NK-92 treated with Interleukin-12 subunit alpha and Interleukin-12 subunit beta, amount 100 ng/mL, for 24 hours (cell line): ENCODE data around the gene ALOXE3.

ENCODE experiments used
- DNase-seq: peaks from one replicate; lab custom pipeline; 2025; lab: John Stamatoyannopoulos, UW

The ALOXE3 gene

DNA sequence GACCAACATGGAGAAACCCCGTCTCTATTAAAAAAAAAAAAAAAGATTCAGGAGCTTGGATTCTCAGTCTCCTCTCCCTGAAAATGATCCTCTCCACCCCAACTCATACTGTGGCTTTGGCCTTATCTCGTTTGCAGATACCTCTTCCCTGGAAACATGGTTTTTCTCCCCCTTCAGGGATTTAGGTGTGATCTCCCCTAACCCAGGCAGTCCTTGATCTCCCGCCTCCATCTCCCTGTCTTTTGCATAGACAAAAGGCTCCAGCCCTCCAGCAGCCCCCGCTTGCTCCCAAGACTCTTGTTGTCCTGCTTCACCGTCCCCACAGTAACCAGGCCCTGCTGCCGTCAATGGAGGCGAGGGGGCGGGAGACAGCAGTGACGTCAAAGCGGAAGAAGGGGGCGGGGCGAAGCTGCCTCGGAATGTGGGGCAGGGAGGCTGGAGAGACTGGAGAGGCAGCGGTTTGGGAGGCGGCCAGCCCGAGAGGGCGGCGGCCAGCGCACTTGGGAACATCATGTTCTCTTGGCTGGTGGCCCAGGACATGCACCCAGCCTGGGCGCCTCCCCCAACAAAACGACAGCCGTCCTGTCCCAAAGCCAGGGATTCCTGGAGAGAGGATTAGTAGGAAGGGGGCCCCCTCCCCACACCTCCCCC, 35.8 kb upstream of the ALOXE3 start:
- DNase-seq, result no peak

DNA sequence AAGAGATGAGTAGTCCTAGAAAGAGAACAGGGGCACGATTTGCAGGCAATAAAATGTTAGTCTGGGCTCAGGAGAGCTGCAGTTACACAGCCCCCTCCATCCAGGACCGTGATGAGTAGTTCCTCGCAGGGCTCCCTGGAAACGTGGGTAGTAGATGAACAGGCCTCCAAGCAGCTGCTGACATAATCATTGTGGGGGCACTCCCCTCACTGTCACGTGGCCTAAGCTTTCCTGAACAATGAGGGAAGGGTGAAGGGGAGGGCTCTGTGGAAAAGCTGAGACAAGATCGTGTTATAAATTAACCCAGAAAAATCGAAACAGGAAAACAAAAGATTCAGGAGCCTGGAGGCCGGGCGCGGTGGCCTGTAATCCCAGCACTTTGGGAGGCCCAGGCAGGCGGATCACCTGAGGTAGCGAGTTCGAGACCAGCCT, 35.2 kb upstream of the ALOXE3 start:
- DNase-seq, result no peak

DNA sequence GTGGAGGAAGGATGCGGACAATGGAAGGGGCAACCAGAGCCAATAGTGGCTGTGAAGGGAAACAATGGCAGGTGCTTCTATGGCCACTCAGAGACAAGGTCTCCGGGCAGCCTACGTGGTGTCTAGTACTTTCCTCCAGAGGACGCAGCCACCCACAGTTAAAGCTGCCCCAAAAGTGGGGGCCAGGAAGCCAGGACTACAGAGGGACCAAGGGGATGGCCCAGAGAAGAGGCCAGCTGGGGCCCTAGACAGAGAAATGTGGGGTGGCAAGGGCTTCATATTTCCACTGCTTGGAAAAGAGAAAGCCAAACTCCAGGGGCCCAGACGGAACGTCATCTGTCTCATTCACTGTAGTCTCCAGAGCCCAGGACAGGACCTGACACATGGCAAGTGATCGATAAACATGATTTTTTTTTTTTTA, 34.7 kb upstream of the ALOXE3 start:
- DNase-seq, result no peak

DNA sequence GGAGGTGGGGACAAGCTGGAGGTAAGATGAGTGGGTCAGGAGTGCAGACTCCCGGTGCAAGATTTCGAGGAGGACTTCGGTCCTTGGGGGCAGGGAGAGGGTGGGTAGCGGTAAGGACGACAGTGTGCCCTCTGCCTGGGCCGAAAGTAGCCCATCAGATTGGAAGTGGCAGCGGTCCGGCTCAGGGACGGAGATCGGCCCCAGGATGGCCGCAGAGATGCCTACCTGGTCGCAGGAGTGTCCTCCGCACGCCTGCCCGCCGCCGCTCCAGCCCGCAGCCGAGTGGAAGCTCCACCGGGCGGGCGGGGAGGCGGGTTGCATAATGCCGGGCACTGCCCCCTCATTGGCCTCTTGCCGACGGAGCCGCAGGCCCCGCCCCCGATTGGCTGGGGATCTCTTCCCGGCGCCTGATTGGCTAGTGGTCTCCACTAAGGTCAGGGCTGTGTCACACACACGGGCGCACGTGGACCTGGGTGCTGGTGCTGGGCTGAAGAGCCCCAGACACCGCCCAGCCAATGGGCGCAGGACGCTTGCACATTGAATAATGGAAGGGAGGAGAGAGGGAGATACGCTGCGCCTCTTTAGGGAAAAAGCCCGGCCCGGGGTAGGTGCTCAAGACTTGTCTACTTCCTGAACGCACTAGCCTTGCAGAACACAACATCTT, 33.9 kb upstream of the ALOXE3 start, which contains the start of gene PER1:
Gene PER1 (minus strand): TSS at position 293 of the 664 bp plus-strand sequence. CDS start 1,698 bp downstream, outside the sequence.
- no peak for DNase-seq

DNA sequence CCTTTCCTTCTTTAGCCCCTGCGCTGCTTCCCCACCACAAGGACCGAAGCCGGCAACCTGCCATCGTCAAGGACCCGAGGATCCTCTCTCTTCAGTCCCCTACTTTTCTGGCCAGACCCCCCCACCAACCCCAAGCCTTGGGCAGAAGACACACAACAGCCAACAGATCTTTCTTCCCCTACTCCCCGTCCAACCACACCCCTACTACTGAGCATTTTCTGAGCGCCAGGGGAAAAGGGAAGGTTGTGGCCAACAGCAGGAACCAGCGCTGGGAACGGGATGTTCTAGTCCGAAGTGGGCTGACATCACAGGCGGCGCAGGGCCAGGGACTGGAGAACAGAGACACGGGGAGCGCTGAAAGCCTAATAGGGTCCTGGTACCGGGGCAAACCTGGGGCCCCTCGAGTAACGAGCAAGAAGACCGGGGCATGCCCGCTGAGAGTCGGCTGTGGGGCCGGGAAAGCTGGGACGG, 33.4 kb upstream of the ALOXE3 start:
- DNase-seq, result no peak

DNA sequence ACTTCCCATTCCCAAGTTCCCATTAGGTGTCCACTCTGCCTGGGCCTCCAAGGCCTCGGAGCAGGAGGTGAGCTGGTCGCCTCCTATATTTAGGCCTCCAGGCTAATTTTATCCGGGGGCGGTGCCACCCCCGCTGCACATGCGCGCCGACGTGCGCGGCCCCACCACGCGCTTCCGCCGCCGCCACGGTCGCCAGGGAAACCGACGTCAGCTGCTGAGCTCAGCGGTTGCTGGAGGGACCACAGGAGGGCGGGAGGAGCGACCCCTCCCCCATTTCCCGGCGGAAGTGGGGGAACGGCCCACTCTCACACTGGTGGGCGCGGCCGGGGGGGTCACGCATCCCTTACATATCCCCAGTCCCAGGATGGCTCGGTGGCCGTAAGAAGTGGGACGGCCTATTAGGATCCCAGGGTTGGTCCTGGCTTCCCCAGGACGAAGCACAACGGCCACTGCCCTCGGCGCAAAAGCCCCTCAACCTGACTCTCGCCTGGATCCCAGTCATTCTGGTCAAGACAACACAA, 32.9 kb upstream of the ALOXE3 start:
- peak; percentile 76 for DNase-seq

DNA sequence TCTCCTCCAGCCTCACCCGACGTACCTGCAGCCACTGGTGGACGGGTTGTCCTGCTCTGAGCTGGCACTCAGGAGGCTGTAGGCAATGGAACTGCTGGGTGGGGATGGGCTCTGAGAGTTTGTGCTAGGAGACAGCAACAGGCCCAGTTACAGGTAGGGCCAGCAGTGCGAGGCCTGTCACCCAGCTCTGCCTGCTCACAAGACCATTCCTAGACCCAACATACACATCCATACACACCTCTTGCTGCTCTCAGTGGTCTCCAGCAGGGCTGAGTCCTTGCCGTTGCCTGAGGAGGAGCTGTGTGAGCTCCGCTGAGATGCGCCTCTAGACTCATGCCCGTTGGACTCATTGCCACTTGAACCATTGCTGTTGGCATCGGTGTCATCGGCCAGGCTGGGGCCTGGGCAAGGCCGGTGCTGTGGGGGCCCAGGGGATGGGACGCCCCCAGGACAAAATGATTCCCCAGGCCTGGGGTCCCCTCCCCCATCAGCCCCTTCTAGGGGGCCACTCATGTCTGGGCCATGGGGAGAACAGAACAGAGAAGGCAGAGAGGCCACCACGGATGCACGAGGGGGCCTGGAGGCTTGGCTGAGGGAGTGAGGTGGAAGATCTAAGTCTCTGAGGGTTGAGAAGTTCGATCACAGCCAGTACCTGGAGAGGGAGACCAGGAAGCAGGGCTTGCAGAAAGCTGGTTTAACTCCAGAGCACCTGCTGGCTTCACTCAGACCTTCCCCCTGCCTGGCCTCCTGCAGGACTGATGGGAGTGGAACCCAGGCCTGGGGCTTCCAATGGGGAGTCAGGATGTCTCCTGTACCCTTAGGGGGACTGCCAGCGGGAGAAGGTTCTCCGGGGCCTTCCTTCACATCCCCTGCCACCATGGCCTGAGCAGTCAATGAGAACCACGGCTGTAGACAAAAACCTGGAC, 32.1 kb upstream of the ALOXE3 start:
- no peak for DNase-seq

DNA sequence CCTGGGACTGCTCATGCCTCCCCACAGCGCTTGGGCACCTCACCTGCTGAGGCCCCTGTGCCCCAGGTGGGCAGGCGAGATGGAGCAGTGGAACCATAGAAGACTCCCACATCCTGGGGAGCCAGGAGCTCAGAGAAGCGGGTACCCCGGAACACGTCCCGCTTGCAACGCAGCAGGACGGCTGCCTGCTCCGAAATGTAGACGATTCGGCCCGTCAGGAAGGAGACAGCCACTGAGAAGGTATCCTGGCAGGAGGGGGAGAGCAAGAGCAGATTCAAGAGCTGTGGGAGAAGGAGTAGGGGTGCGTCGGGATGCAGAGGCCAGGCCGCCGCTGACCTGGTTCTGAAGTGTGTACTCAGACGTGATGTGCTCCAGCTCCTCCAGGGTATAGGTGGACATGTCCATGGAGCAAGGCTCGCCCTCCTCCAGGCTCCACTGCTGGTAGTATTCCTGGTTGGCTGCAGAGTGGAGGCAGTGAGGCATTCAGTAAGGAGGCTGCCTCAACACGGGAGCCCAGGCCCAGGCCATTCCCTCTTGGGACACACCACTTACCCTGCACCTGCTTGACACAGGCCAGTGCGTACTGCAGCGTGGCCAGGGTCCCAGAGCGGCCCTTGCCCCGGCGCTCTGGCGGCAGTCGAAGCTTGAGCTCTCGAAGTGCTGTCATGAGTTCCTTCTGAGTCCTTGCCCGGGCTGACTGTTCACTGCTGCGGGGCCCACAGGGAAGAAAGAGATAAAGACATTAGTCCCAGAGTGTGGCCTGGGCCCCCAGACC, 31.3 kb upstream of the ALOXE3 start:
- no peak for DNase-seq

DNA sequence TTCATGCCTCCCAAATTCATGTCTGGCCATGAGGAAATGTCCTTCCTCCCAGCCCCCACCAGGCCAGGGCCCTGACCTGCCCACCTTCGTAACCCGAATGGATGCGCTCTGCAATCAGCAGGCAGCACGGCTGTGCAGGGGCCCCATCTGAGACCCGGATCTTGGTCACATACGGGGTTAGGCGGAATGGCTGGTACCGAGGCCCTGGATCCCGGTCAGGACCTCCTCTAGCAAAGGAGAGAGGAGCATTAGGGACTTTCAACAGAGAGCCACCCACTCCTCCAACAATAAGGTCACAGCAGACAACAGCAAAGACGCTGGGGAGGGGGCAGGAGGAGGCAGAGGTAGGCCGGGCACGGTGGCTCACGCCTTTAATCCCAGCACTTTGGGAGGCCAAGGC, 30.2 kb upstream of the ALOXE3 start:
- DNase-seq, result no peak

DNA sequence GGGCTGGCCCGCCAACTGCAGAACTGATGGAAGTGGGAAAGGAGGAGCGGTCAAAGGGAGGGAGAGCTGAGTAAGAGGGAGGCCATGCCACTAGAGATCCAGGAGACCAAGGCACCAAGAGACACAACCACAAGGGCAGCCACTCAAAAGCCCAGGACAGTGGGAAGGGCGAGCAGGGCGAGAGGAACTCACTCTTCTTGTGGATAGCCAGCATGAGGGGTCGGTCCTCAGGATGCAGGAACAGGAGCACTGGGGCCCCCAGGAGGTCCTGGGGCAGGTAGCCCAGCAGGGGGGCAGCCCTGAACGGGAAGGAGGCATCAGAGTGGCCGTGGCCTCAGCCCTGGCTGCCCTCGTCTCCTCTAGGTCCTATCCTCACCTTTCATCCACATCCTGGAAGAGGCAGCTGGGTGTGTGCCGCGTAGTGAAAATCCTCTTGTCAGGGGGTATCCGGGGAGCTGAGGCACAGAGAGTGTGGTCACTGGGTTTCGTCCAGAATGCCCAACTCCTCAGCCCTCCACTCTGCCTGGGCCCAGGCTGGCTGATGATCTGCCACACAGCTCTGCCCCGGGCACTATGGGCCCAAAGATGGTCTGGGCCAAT, 29.6 kb upstream of the ALOXE3 start:
- no peak for DNase-seq

DNA sequence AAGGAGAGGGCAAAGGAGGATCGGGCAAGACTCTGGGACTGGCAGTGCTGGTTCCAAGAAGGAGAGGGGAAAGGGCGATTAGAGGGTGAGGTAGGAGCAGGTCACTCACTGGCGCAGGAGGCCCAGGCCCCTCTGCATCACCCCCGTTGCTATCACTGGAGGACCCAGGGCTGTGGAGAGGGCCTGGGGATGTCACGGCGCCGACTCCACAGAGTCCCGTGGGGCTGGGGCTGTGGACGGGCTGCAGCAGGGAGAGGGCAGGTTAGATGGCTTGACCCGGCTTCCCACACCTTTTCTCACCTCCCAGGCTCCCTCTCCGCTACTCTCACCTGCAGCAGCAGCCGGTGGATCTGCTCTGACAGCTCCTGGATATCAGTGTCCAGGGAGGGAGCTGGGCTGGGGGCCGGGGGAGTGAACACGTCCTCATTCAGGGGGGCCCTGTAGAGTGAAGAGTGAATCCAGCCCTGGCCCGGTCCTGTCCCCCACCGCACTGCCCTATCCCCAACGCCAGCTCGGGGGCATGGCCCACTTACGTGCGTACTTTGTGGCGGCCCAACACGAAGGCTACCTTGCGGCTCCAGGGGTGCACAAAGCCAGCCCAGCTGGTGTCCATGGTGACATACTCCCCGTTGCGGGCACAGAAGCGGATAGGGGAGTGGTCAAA, 29.0 kb upstream of the ALOXE3 start:
- DNase-seq, result no peak

DNA sequence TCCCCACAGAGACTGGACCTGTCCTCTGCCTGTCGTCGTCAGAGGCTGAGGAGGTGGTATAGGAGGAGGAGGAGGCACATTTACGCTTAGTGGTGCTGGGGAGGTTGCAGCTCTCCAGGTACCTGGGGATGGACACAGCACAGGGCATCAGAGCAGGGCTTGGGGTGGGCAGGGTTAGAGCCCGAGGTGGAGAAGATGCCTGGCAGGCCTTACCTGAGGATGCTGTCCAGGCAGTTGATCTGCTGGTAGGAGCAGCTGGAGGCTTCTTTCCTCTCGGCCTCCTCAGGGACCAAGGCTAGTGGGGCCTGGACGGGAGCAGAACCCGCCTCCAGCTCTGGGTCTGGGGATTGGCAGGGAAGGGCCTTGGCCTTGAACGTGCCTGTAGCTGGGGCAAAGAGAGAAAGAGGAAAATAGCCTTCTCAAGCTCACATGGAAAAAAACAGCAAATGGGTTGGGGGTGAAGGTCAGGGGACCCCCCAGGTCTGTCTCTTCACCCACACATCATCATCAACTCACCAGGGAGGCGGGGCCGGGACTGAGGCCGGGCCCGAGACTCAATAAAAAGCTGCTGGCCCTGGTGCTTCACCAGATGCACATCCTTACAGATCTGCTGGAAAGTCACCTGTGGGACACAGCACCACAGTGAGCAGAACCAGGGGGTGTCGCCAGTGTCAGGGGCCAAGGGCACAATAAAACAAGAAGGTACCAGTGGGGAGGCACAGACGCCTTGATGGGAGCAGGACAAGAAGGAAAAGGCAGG, 28.2 kb upstream of the ALOXE3 start:
- no peak for DNase-seq

DNA sequence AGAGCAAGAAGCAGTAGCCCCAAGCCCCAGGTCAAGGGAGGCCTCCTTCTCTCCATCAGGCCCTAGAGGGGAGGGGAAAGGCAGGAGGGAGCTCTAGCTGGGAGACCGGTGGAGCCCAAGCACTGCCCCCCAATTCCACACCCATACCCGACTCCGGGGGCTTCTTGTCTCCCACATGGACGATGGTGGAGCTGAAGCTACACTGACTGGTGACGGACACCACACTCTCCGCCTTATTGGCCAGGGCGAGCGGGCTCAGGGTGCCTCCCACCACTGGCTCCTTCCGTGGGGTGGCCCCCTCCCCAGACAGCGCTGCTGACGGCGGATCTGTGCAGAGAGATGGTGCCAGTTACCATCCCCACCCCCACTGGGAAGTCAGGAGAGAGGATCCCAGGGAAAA, 27.5 kb upstream of the ALOXE3 start:
- no peak for DNase-seq

DNA sequence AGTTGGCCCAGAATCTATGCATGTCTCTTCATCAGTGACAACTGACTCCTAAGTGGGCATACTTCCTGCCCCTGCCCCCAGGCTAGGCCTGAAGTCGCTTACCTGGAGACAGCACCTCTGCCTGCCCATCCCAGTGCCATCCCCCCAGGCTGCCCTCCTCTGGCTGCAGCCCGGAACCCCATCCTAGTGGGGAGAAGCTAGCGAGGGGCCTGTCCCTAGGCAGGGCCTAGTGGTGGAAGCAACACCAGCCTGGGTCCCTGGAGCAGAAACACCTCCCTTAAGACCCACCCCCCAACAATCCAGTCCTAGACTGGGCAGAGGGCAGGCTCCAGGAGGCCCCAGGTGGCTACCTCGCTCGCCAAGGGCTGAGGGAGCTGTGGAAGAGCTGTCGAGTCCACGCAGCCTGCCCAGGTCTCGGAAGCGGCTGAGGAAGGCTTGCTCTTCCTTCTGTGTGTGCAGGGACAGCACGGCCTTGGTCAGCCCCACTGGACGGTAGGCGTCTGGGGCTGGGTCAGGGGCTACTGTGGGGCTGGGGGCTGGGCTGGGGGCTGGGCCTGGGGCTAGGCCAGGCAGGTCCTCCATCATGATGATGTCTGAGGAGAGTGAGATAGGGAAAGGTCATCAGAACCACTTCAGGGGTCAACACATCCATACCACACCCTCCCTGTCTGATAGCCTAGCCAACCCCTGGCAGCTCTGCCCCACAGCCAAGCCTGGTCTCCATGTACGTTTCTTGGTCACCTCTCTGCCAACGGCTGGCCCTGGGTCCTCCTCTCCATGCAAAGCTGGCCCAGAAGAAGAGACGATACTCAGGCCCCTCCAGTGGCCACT, 26.3 kb upstream of the ALOXE3 start:
- DNase-seq, result no peak

DNA sequence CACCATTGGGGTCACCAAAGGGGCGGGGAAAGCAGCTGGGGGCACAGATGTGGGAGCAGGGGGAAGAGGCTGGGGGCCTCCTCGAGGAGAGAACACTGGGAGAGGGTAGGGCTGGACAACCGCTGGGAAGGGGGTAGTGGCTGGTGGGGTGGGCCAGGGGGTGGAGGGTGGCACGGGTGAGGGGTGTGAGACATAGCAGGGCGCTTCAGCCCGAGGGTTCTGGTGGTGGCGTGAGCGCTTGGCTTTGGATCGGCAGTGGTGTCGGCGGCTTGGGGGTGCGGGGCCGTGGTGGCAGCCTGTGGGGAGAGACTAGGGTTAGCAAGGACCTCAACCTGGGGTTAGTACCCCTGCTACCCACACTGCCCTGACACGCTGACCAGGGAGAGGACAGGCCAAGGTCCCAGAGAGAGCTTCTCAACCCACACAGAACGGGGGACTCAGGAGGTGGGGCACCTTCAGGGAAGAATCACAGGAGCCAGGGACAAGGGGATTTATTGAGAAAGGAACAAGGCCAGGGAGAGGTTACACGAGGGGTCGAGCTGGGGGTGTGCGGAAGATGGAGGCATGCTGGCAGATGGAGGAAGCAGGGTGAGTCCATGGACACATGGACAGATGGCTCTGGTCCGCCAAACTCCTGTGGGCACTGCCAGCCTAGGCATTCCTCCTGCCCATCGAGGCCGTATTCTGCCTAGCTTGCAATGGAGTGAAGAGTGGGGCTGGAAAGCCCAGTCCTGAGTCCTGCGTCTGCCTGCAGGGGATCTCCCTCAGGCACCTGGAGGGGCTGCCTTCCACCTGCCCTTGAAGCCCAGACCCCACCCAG, 25.5 kb upstream of the ALOXE3 start:
- DNase-seq, result no peak

DNA sequence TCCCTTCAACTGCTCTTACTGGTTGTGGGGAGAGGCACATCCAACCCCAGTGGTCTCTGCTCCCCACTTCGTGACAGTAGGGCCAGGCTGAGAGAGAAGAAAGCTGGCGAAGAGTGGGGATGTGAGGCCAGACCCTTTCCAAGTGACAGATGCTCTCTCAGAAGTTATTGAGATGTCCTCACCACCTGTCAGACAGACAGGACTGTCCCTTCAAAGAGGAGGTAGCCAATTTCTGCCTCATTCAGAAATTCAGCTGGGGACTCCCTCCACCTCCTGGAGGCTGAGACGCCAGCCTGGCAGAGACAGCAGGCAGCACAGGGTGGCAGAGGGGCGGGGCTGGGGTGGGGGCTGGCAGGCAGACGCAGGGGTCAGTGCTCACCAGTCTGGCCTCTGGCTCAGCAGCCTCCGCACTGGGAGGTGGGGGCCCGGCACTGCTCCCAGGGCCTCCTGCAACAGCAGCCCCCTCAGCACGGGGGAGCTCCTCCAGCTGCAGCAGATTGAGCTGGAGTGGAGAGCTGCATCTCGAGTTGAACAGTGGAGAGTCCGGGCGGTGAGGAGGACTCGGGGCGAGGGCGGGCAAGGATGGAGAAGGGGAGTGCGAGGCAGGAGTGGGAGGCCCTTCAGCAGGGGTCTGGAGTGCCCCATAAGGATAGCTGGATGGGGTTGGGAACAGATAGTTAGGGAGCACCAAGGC, 24.7 kb upstream of the ALOXE3 start:
- no peak for DNase-seq

DNA sequence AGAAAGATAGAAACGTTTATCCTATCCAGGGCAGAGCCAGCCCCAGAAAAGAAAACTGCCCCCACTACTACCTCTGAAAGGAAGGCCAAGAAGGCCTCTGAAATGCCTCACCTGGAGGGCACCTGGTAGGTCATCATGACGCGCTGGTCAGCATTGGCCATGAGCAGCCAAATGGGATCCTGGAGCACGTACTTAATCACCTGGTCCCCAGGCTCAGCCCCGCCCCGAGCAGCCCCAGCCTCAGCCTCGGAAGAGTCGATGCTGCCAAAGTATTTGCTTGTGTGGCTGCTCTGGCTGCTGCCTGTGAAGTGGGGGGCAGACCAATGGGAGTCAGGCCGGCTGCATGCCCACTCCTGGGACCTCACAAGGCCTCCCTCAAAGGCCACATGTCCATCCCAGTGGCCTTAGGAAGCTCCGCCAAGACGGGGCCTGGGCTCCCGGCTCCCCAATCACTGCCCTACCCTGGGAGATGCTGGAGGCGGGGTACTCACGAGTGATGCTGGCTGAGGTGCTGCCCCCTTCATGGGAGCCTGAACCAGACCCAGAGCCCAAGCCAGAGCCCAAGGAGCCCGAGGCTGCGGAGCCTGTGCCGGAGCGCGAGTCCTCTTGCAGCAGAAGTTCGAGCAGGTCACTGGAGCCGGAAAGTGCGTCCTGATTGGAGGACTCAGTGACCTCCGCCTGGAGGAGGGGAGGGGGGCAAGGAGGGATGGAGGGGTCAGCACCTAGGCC, 24.0 kb upstream of the ALOXE3 start:
- DNase-seq, result no peak
